Mesothelial cell of epicardium (in vitro differentiated cells): ENCODE measurements around the gene TRIM17. TPM values are rescaled to one million over a fixed set of nuclear protein-coding genes. Genes with fewer than 3 reads are reported as not detected.

Experiments
- DNase-seq, 2 experiments: peaks; one replicate each; pipeline ENCODE4 v3.0.0; 2021; ENCODE audit warnings: low spot score in 2 of 2; ENCODE audit not compliant: unreplicated experiment in 2 of 2
- H3K27ac Mint-ChIP-seq: 2 replicates; pipeline ENCODE4 v1.8.0; 2021; ENCODE audit warnings: mixed read lengths
- H3K27me3 Mint-ChIP-seq: 2 replicates; pipeline ENCODE4 v1.8.0; 2021; ENCODE audit warnings: low read depth, mixed read lengths
- H3K36me3 Mint-ChIP-seq: 2 replicates; pipeline ENCODE4 v1.8.0; 2021; ENCODE audit warnings: mixed read lengths
- H3K4me1 Mint-ChIP-seq: 2 replicates; pipeline ENCODE4 v1.8.0; 2021; ENCODE audit warnings: mixed read lengths
- H3K4me3 Mint-ChIP-seq: 2 replicates; pipeline ENCODE4 v1.8.0; 2021; ENCODE audit warnings: mild to moderate bottlenecking, moderate library complexity, mixed read lengths
- H3K9me3 Mint-ChIP-seq: 2 replicates; pipeline ENCODE4 v1.8.0; 2021; ENCODE audit warnings: mixed read lengths
- total RNA-seq: library from RNA; stranded (reverse); gene quantifications from 3 replicates; pipeline ENCODE4 v1.2.1, GENCODE V29; 2021
- TF ChIP-seq, protein P1 (sequence below): fragments of 200-600 bp; sonication (generic); IDR thresholded peaks from one replicate; pipeline ENCODE4 v1.5.0; 2021; ENCODE audit warnings: antibody characterized with exemption; ENCODE audit not compliant: unreplicated experiment

TRIM17 gene
- total RNA-seq, 1 donor from 2014 or later = 30.6 TPM

DNA sequence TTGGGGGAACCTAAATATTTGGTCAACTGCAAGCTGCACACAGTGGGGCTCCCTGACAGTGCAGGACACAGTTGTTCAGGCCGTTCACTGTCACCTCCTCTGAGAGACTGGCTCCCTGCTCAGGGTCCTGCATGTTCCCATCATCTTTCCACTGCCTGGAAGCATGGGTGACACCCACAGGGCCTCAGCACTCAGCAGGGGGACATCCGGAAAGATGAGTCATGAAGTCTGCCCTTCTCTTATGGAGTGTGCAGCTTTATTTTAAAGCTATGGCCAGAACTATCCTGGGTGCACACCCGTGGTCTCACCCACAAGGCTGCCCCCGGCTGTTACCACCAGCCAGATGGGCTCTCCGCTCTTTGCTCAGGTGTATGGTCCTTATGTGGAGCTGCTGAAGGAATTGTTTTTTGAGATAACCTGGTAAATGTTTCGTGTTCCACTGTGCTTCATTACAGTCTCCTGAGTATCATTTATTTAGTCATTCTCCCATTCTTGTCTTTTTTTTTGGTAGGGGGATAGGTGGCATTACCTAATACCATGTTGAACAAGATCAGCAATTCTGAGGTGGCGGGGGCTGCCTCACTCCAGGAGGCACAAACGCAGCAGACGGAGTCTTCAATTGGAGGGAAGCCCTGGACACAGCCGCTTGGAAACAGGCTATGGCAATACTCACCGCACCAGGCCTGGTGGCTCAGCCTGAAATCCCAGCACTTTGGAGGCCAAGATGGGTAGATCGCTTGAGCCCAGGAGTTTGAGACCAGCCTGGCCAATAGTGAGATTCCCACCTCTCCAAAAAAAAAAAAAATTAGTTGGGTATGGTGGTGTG, 24.3 kb downstream of the TRIM17 start:
- Mint-ChIP-seq H3K27ac (no peak overlapping the region), H3K4me1 (peaks cover 5% of the 10 kb centered on the region), H3K27me3 (no peaks in the 10 kb centered on the region), H3K9me3 (no peaks in the 10 kb centered on the region), H3K36me3 (peaks cover 8% of the 10 kb centered on the region), H3K4me3 (no peak overlapping the region)
- TF ChIP-seq, protein P1, sequence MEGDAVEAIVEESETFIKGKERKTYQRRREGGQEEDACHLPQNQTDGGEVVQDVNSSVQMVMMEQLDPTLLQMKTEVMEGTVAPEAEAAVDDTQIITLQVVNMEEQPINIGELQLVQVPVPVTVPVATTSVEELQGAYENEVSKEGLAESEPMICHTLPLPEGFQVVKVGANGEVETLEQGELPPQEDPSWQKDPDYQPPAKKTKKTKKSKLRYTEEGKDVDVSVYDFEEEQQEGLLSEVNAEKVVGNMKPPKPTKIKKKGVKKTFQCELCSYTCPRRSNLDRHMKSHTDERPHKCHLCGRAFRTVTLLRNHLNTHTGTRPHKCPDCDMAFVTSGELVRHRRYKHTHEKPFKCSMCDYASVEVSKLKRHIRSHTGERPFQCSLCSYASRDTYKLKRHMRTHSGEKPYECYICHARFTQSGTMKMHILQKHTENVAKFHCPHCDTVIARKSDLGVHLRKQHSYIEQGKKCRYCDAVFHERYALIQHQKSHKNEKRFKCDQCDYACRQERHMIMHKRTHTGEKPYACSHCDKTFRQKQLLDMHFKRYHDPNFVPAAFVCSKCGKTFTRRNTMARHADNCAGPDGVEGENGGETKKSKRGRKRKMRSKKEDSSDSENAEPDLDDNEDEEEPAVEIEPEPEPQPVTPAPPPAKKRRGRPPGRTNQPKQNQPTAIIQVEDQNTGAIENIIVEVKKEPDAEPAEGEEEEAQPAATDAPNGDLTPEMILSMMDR = no peak
- DNase-seq = no peak

DNA sequence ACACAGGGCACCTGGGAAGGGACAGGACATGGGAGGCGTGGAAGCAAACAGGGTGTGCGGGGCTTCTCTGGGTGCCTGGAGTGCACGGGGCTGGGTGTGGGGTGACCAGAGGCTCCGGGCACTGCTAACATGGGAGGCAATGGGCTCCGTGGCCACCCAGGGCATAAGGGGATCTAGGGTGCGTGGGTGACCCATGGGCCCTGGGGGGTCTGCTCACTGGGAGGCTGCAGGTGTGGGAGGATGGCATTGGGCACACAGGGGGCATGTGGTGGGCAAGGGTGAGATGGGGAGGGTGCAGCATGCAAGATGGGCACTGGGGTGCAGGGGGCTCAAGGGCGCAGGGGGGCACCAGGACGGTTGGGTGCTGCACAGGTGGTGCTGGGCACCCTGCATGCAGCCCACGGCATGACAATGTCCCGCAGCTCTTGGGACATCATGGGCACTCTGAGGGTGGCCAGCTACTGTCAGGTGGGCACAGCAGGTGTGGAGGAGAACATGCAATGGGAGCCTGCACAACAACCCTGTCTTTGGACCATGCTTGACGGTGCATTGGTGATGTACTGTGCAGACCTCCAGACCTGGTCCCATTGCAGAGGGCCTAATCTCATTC, 25.1 kb downstream of the TRIM17 start:
- no peak overlapping the region for H3K27ac Mint-ChIP-seq
- no peak for DNase-seq
- H3K27me3 Mint-ChIP-seq = no peaks in the 10 kb centered on the region
- TF ChIP-seq, protein P1 = no peak
- peaks cover 5% of the 10 kb centered on the region for H3K4me1 Mint-ChIP-seq
- peaks cover 7% of the 10 kb centered on the region for H3K36me3 Mint-ChIP-seq
- H3K9me3 Mint-ChIP-seq = no peaks in the 10 kb centered on the region
- no peak overlapping the region for H3K4me3 Mint-ChIP-seq

GRCh38 chr1:228390649-228391048, 26.0 kb downstream of the TRIM17 start:
- Mint-ChIP-seq H3K9me3 (no peaks in the 10 kb centered on the region), H3K36me3 (peaks cover 3% of the 10 kb centered on the region), H3K27me3 (no peaks in the 10 kb centered on the region), H3K4me1 (peaks cover 5% of the 10 kb centered on the region), H3K27ac (no peak overlapping the region), H3K4me3 (no peak overlapping the region)
- TF ChIP-seq, protein P1 = no peak
- no peak for DNase-seq

DNA sequence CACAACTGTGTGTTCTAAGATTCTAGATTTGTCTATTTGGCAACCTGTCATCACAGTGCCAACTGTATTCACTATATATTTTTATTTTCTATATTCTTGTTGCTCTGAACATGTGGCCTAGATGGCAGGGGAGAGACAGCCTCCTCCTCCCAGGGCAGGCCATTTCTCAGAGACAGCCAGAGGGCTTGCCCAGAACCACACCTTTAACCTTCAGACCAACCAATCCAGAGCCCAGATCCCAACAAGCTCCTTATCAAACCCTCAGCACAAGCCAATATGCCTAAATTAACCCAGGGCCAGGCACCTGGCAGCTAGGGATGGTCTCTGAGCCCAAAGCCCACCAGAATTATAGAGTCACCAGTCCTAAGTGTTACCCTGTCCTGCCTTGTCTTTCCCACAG, 29.3 kb downstream of the TRIM17 start:
- no peak overlapping the region for H3K27ac Mint-ChIP-seq
- DNase-seq = no peak
- H3K4me3 Mint-ChIP-seq = no peak overlapping the region
- H3K4me1 Mint-ChIP-seq = no peaks in the 10 kb centered on the region
- H3K36me3 Mint-ChIP-seq = peaks cover under 1% of the 10 kb centered on the region
- TF ChIP-seq, protein P1 = no peak
- H3K27me3 Mint-ChIP-seq = peaks cover 2% of the 10 kb centered on the region
- H3K9me3 Mint-ChIP-seq = no peaks in the 10 kb centered on the region

GRCh38 chr1:228385232-228385631, 31.4 kb downstream of the TRIM17 start:
- TF ChIP-seq, protein P1 = no peak

More at GRCh38 chr1:228385232-228385631, 31.4 kb downstream of the TRIM17 start:
- Mint-ChIP-seq H3K4me3 (no peak overlapping the region), H3K27ac (no peak overlapping the region), H3K4me1 (peaks cover 10% of the 10 kb centered on the region), H3K9me3 (no peaks in the 10 kb centered on the region), H3K36me3 (no peaks in the 10 kb centered on the region), H3K27me3 (peaks cover 2% of the 10 kb centered on the region)
- DNase-seq = no peak
